ENCODE measurements around the gene DHX30.

The DHX30 gene

DNA sequence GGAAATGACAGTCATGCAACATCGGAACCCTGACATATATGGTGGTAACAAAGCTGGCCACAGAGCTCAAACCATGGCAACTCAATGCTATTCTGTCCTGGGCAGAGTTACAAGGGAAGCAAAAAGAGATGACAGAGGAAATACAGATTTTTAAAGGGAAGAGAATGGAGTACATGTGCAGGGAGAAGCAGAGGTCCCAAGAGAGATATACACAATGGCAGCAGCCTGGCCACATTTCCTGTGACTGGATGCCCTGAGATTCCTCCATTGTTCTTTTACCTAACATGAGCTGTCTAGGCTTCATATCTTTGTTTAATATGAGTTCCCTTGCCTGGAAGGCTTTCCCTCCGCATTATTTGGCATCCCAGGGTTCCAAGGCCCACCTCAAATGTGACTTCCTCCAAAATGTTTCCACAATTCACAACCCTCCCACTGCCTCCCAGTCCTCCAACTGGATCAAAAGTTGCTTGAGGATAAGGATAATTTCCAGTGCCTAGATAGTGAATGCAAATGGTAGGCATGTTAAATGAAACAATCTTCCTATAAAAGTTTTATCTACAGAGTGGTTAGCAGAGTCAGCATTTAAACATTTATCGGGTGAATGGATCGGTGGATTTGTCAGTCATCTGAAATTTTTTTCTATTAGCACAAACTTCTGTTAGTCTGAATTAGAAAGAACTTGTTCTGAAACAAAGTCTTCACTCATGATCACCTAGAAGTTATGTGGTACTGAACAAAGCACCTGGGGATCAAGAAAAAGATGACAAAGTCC, 86.2 kb downstream of the DHX30 start:
- DNase-seq, result no peak

DNA sequence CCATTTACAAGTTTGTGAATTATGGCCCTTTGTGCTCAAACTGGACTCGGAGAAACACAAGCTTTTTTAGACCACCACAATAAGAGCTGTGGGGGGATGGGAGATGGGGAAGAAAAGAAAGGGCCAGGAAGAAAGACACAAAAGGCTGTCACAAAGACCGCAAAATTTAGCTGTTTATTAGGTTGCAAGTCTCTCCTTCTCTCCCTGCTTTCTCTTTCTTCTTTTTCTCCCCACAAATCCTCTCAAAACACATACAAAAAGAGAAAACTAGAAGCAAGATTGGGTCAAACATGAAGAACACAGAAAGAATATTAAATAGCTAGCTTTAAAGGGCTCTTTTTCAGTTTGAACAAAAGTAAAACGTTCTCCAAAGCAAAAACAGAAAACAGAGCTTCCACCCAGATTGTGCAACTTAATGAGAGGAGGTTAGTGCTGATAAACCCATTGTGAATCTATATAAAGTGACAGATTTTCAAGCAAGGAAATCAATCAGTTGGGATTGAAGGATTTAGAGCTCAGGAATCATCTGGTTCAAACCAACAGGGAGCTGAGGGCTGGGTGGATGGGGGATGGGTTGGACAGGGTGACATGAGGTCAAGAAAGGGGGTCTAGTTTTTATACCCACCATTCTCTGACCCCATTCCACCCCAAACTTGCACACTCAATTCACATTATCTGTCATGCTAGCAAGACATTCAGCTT, 87.3 kb downstream of the DHX30 start:
- no peak for DNase-seq

DNA sequence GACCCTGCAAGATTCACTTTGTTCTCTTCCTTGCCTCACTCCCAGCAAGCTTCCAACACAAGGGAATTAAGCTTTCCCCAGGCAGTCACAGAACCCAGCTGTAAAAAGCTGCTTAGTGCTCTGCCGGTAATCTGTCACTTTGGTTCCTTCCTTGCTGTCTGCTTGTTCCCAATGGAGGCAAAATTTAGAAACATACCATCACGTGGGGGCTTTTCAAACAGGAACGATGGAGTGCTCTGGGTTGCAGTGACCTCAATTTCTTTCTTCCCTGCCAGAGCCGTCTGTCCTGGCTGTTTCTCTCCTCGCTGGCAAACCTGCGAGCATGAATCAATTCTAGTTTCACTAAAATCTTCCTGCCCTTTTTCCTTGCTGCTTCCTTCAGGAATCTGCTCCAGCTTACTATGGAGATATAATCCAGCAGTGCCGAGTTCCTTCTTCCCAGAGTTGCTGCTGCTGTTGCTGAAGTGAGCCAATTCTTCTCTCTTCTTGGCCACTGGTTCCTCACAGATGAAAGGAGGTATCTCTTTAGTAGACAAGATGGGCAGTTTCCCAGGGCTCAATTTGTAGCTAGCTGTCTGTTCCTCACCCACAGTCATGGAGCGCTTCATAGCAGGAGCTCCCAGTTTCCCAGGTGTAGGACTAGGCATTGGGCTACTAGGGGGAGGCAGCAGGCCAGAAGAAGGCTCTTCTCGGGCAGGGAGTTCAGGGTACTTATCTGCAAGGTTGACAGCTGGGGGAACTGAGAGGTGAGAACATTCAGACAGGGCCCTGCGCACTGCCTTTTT, 88.1 kb downstream of the DHX30 start:
- no peak for DNase-seq

DNA sequence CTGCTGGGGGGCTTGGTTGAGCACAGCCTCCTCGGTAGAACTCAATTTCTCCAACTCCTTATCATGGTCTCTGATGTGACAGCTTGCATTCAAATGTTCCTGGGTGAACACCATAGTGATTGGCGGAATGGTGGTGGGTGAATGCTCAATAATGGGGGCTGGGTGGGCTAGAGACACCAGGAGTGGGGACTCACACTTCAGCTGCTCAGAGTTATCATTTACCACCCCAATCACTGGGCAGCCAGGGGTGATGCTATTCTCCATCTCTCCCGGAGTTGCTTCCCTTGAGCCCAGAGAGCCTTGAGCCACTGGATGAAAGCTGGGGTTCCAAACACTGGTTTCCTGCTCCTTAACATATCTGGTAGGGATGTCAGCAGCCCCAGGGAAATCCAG, 88.7 kb downstream of the DHX30 start:
- no peak for DNase-seq

DNA sequence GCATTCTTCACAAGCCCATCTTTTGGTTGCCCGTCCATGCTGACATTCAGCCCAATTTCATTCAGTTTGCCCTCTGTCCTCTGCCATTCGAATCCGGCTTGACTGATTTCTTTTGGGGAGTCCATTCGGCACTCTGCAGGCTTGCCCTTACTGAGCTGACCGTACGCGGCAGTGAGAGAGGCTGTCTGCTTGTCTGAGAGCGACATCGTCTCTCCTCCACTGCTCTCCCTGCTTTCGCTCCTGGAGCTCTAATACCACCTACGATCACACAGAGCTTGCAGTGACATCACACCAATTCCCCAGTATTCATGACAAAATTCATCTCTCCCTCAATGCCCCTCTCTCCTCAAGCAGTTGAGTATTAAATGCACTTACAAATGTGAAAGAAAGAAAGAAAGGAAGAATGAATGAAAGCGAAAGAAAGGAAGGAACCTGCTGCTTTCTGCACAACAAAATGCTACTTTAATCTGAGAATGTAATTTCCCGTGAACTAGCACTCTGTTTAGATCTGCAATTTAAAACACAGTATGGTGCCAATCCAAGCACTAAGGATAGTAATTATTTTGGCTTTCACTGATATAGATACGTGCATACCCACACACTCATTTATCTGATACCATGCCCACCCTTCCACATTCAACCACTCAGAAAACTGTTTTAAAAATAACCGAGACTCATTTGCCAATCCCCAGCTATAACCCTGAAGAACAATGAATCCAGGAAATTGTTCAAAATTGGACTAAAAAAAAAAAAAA, 89.5 kb downstream of the DHX30 start:
- no peak for DNase-seq

DNA sequence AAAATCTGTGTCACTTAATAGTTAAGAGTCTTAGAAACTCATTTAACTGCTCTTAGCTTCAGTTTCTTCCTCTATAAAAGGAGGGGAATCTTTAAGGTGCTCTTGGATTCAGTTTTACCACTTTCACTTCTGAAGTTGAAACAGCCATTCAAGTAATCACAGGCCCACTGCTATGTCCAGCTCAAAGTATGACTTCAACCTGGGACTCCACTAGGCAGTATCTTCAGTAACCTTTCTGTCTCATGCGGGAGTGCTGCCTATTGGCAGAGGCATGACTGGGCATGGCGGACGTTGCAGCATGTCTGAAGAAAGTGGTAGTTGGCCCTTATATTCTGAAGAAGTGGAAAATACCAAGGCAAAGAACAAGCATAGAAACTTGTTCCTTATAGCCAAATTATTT, 92.3 kb downstream of the DHX30 start:
- DNase-seq, result no peak

DNA sequence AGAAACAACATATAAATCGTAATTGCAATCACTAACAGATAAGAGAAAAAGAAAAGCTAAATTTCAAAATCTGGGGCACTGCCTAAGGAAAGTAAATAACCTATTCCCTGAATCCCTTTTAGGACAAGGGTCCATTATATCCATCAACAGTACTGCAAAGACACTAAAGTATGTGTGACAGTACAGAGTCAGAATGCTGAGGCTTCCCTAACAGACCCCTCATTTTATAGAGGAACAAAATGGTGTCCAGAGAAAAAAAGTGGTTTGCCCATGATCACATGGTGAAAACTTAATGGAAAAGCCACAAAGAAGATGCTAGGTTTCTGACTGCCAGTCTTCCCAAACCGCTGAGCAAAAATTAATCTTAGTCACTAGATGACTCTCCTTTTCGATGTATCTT, 93.8 kb downstream of the DHX30 start:
- DNase-seq, result no peak

DNA sequence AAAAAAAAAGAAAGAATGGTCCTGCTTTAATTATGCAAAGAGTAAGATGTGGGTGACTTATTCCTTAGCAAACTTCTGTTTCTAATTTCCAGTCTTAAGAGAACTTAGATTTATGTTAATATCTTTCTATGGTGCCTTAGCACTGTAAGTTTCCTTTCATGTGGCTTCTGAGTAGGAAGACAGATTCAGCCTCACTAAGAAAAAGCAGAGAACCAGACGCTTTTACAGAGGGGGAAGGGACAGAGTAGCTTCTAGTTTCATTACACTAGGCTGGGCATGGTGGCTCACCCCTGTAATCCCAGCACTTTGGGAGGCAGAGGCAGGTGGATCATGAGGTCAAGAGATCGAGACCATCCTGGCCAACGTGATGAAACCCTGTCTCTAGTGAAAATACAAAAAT, 95.0 kb downstream of the DHX30 start:
- no peak for DNase-seq

DNA sequence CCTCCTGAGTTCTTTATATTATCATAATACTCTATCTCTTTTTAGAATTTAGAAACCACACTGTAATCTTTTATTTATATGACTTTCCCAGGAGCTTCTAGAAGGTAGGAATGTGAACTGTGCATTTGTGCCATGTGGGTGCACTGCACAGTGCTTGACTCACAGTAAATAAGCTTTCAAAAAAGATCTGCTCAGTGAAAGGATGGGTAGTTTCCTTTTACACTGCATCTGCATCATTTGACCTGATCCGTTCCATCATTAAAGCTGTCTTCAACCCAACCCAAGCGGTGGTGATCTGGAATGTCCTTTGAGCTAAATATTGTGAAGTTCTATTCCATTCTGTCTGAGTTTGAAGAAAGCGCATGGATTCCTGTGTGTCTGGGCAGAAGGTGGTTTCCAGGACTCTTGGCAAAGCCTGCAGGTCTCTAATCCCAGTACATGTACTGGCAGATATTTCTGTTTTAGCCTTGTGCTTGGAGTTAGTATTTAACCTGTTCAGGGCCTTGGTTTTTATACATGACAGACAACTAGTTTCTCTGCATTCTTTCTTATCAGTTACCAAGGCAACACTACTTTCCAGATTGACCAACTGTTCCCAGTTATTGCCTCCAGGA, 96.7 kb downstream of the DHX30 start:
- DNase-seq, result no peak
